Lower leg skin (tissue), 4 donors: ENCODE results near the gene SLC6A7. TPM values are rescaled to one million over a fixed set of nuclear protein-coding genes. Genes with fewer than 3 reads are reported as not detected.

Experiments used
- DNase-seq, 2 donors: peaks; one replicate each; pipeline ENCODE4 v3.0.0-alpha.2; 2019; ENCODE audit warnings: low spot score in 2 of 2
- H3K4me3 ChIP-seq: fragments of 200-600 bp; sonication (generic); 2 replicates; pipeline ENCODE4 v1.5.1; 2017; ENCODE audit warnings: mild to moderate bottlenecking, low read depth; ENCODE audit not compliant: poor library complexity, severe bottlenecking
- CTCF ChIP-seq, 3 donors: fragments of 450-650 bp; IDR thresholded peaks; one replicate each; pipeline ENCODE4 v1.5.1; 2016; ENCODE audit warnings: antibody characterized with exemption in 3 of 3, mild to moderate bottlenecking in 3 of 3, moderate library complexity in 2 of 3
- POLR2A ChIP-seq, 2 donors: fragments of 450-650 bp; IDR thresholded peaks; one replicate each; pipeline ENCODE4 v1.6.1; 2016 to 2017; ENCODE audit warnings: antibody characterized with exemption in 2 of 2, mild to moderate bottlenecking in 1 of 2, moderate library complexity in 1 of 2
- WGBS, 2 donors: methylation state at CpG; one replicate each; pipeline ENCODE4 v1.1.5; 2018; 5-methylcytosine and 5-hydroxymethylcytosine counted together
- intact Hi-C: fragments of 100-400 bp; cut with DNase I; formaldehyde crosslinking; loops from one replicate; pipeline ENCODE4 v1.15.0; 2023; ENCODE audit warnings: low total_unique reads
- total RNA-seq, 4 donors: library from RNA; depleted of rRNA; stranded (reverse); fragments of >200 nt; gene quantifications; one replicate each; pipeline ENCODE4 v1.1.0, GENCODE V29; 2016

The SLC6A7 gene
- total RNA-seq, 4 donors from 2014 or later = 0.88 TPM; not detected in 3

- no peak for DNase-seq
- TF ChIP-seq POLR2A (IDR thresholded peaks at IDR 0.05) (no peak), CTCF (IDR thresholded peaks at IDR 0.05) (no peak)
- intact Hi-C loops = no loop called here
- 64 to 67% methylated on average over 5 of the region's 5 CpGs for WGBS, 2 donors
- no peak overlapping the region for H3K4me3 ChIP-seq
These were observed 8.8 kb upstream of the SLC6A7 start for GRCh38 chr5:150181027-150181426.

- no peak for DNase-seq
- intact Hi-C loops = no loop called here
- TF ChIP-seq CTCF (IDR thresholded peaks at IDR 0.05) (no peak), POLR2A (IDR thresholded peaks at IDR 0.05) (no peak)
- H3K4me3 ChIP-seq = no peak overlapping the region
- 89 to 90% methylated on average over 9 of the region's 9 CpGs for WGBS, 2 donors
These were observed 7.9 kb upstream of the SLC6A7 start for GRCh38 chr5:150181766-150182545.

GRCh38 chr5:150182774-150183173 is 7.1 kb upstream of the SLC6A7 start:
- TF ChIP-seq POLR2A (IDR thresholded peaks at IDR 0.05) (no peak), CTCF (IDR thresholded peaks at IDR 0.05) (no peak)
- DNase-seq = no peak
- intact Hi-C loops = no loop called here

GRCh38 chr5:150183436-150183835 is 6.4 kb upstream of the SLC6A7 start:
- 93 to 94% methylated on average over 11 to 12 of the region's 12 CpGs for WGBS, 2 donors
- intact Hi-C loops = no loop called here
- TF ChIP-seq CTCF (IDR thresholded peaks at IDR 0.05) = no peak
- no peak for DNase-seq
- no peak overlapping the region for H3K4me3 ChIP-seq

More at GRCh38 chr5:150182774-150183173, 7.1 kb upstream of the SLC6A7 start:
- no peak overlapping the region for H3K4me3 ChIP-seq
- 89 to 97% methylated on average over 10 of the region's 10 CpGs for WGBS, 2 donors

- DNase-seq = no peak
- no peak overlapping the region for H3K4me3 ChIP-seq
- 81 to 96% methylated on average over 2 of the region's 2 CpGs for WGBS, 2 donors
- no peak for TF ChIP-seq CTCF (IDR thresholded peaks at IDR 0.05)
- no peak for TF ChIP-seq POLR2A (IDR thresholded peaks at IDR 0.05)
- intact Hi-C loops = no loop called here
These were observed 5.9 kb upstream of the SLC6A7 start for GRCh38 chr5:150184006-150184405.
